GM19463 (cell line): ENCODE measurements around the gene OCA2.
"Not testable (repeated sequence)": the region's sequence is repeated elsewhere in the genome, so short reads cannot be mapped to it uniquely, and the experiment has no call there.

Source experiments
- ATAC-seq: cut with Tn5 transposase; IDR thresholded peaks from one replicate; pipeline ENCODE4 v1.9.1; 2021; ENCODE audit warnings: mild to moderate bottlenecking, moderate library complexity; ENCODE audit not compliant: unreplicated experiment

Gene OCA2

GRCh38 chr15:27744641-27745040, 354.5 kb downstream of the OCA2 start:
- no peak for ATAC-seq

- no peak for ATAC-seq
These were observed 355.5 kb downstream of the OCA2 start for GRCh38 chr15:27743638-27744037.

GRCh38 chr15:27742751-27743477, 356.2 kb downstream of the OCA2 start:
- no peak for ATAC-seq

- no peak for ATAC-seq
These were observed 357.8 kb downstream of the OCA2 start for GRCh38 chr15:27741226-27741860.

- ATAC-seq = no peak
These were observed 364.2 kb downstream of the OCA2 start for GRCh38 chr15:27734785-27735495.

GRCh38 chr15:27731776-27732175, 367.3 kb downstream of the OCA2 start:
- ATAC-seq = no peak

GRCh38 chr15:27730868-27731267, 368.2 kb downstream of the OCA2 start:
- ATAC-seq = no peak

- ATAC-seq = no peak
These were observed 373.4 kb downstream of the OCA2 start for GRCh38 chr15:27725731-27726130.

- ATAC-seq = no peak
These were observed 375.3 kb downstream of the OCA2 start for GRCh38 chr15:27723821-27724220.

- no peak for ATAC-seq
These were observed 377.0 kb downstream of the OCA2 start for GRCh38 chr15:27722102-27722501.

- ATAC-seq = no peak
These were observed 384.4 kb downstream of the OCA2 start for GRCh38 chr15:27714675-27715074.

- ATAC-seq = not testable (repeated sequence)
These were observed 385.3 kb downstream of the OCA2 start for GRCh38 chr15:27713850-27714249.

GRCh38 chr15:27707257-27707656, 391.9 kb downstream of the OCA2 start:
- no peak for ATAC-seq

GRCh38 chr15:27706300-27706699, 392.8 kb downstream of the OCA2 start:
- ATAC-seq = no peak

GRCh38 chr15:27705056-27705455, 394.1 kb downstream of the OCA2 start:
- no peak for ATAC-seq
